ENCODE results near the gene GPM6B.

GPM6B gene

GRCh38 chrX:13774696-13775095 is 42.2 kb downstream of the GPM6B start:
- in situ Hi-C loops (cut with HindIII; ENCODE audit: low sequenced_read_pairs), result loop anchor here (5.0 kb wide), 1 partner anchor 78 kb away; no protein-coding TSS in a partner anchor

GRCh38 chrX:13770013-13770535 is 46.8 kb downstream of the GPM6B start:
- in situ Hi-C loops (cut with HindIII; ENCODE audit: low sequenced_read_pairs), result no loop called here

GRCh38 chrX:13768939-13769338 is 48.0 kb downstream of the GPM6B start:
- in situ Hi-C loops (cut with HindIII; ENCODE audit: low sequenced_read_pairs), result no loop called here

- in situ Hi-C loops (cut with HindIII; ENCODE audit: low sequenced_read_pairs), result no loop called here
Measured at GRCh38 chrX:13764765-13765164, 52.1 kb downstream of the GPM6B start.

GRCh38 chrX:13764281-13764680 is 52.6 kb downstream of the GPM6B start:
- in situ Hi-C loops (cut with HindIII; ENCODE audit: low sequenced_read_pairs), result no loop called here

- in situ Hi-C loops (cut with HindIII; ENCODE audit: low sequenced_read_pairs), result no loop called here
Measured at GRCh38 chrX:13763489-13763888, 53.4 kb downstream of the GPM6B start.

- in situ Hi-C loops (cut with HindIII; ENCODE audit: low sequenced_read_pairs), result no loop called here
Measured at GRCh38 chrX:13761606-13762414, 55.1 kb downstream of the GPM6B start.

GRCh38 chrX:13760426-13760825 is 56.5 kb downstream of the GPM6B start:
- in situ Hi-C loops (cut with HindIII; ENCODE audit: low sequenced_read_pairs), result no loop called here

- in situ Hi-C loops (cut with HindIII; ENCODE audit: low sequenced_read_pairs), result no loop called here
Measured at GRCh38 chrX:13759152-13759718, 57.7 kb downstream of the GPM6B start.

- in situ Hi-C loops (cut with HindIII; ENCODE audit: low sequenced_read_pairs), result no loop called here
Measured at GRCh38 chrX:13756381-13756780, 60.5 kb downstream of the GPM6B start.

- in situ Hi-C loops (cut with HindIII; ENCODE audit: low sequenced_read_pairs), result no loop called here
Measured at GRCh38 chrX:13755254-13755653, 61.6 kb downstream of the GPM6B start.

GRCh38 chrX:13754765-13755164 is 62.1 kb downstream of the GPM6B start:
- in situ Hi-C loops (cut with HindIII; ENCODE audit: low sequenced_read_pairs), result no loop called here

GRCh38 chrX:13752646-13753045 is 64.2 kb downstream of the GPM6B start:
- in situ Hi-C loops (cut with HindIII; ENCODE audit: low sequenced_read_pairs), result no loop called here

- in situ Hi-C loops (cut with HindIII; ENCODE audit: low sequenced_read_pairs), result no loop called here
Measured at GRCh38 chrX:13752141-13752540, 64.8 kb downstream of the GPM6B start.

GRCh38 chrX:13750812-13751211 is 66.1 kb downstream of the GPM6B start:
- in situ Hi-C loops (cut with HindIII; ENCODE audit: low sequenced_read_pairs), result no loop called here

- in situ Hi-C loops (cut with HindIII; ENCODE audit: low sequenced_read_pairs), result no loop called here
Measured at GRCh38 chrX:13750204-13750603, 66.7 kb downstream of the GPM6B start.

- in situ Hi-C loops (cut with HindIII; ENCODE audit: low sequenced_read_pairs), result no loop called here
Measured at GRCh38 chrX:13748486-13748885, 68.4 kb downstream of the GPM6B start.

GRCh38 chrX:13747836-13748235 is 69.1 kb downstream of the GPM6B start:
- in situ Hi-C loops (cut with HindIII; ENCODE audit: low sequenced_read_pairs), result no loop called here

GRCh38 chrX:13742397-13743176 is 74.3 kb downstream of the GPM6B start:
- in situ Hi-C loops (cut with HindIII; ENCODE audit: low sequenced_read_pairs), result no loop called here

GRCh38 chrX:13741695-13742094 is 75.2 kb downstream of the GPM6B start:
- in situ Hi-C loops (cut with HindIII; ENCODE audit: low sequenced_read_pairs), result no loop called here
